Testis (tissue), 2 donors: ENCODE measurements around the gene SEMA3B.

ENCODE experiments used
- POLR2A ChIP-seq: fragments of 450-650 bp; IDR thresholded peaks from one replicate; pipeline ENCODE4 v1.6.1; 2017; ENCODE audit warnings: antibody characterized with exemption, mild to moderate bottlenecking, moderate library complexity
- TF ChIP-seq, protein P1 (sequence below), 3 experiments: fragments of 450-650 bp in 2 of 3; fragments of 200-600 bp in 1 of 3; sonication (generic) in 1 of 3; IDR thresholded peaks; one replicate each; pipeline ENCODE4 v1.5.1; 2016 to 2019; ENCODE audit warnings: antibody characterized with exemption in 3 of 3, mild to moderate bottlenecking in 2 of 3, moderate library complexity in 1 of 3

DNA sequence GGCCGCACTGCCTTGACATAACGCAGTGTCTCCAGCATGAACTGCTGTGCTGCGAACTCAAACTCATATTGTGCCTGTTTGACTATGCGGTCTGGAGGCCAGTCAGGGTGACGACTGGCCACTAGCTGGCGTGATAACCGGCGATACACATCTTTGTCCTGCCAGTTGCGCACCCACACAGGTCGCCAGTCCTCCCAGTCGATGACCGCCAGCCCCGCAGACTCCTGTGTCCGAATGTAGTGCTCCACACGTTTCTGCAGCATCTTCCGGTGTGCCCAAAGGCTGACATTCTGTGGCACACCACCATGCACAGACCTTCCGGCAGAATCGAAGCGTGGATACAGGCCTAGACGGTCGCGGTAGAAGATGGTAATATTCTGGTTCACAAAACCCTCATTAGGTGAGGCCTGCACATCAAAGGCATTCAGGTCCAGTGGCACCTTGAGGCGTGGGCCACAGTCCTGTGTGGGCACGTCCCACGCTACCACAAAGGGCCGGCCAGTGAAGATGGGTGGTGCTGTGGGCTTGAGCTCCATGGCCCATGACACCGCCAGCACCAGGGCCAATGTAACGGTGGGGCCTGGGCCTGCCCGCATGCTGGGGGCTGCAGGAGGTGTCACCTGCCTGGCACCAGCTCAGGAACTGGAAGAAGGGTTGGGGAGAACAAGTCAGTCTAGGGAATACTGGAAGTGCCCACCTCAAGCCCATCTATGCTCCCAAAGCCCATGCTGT, 51.1 kb downstream of the SEMA3B start:
- TF ChIP-seq, protein P1, sequence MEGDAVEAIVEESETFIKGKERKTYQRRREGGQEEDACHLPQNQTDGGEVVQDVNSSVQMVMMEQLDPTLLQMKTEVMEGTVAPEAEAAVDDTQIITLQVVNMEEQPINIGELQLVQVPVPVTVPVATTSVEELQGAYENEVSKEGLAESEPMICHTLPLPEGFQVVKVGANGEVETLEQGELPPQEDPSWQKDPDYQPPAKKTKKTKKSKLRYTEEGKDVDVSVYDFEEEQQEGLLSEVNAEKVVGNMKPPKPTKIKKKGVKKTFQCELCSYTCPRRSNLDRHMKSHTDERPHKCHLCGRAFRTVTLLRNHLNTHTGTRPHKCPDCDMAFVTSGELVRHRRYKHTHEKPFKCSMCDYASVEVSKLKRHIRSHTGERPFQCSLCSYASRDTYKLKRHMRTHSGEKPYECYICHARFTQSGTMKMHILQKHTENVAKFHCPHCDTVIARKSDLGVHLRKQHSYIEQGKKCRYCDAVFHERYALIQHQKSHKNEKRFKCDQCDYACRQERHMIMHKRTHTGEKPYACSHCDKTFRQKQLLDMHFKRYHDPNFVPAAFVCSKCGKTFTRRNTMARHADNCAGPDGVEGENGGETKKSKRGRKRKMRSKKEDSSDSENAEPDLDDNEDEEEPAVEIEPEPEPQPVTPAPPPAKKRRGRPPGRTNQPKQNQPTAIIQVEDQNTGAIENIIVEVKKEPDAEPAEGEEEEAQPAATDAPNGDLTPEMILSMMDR (IDR thresholded peaks at IDR 0.05) = no peak
- TF ChIP-seq POLR2A = no peak
